Activated CD4-positive, alpha-beta T cell treated with anti-CD3 and anti-CD28 coated beads, Interleukin-2, amount 50 U/mL, for 48 hours (primary cell): Measurements from ENCODE around the gene WDR88.
"Not testable (repeated sequence)": the region's sequence is repeated elsewhere in the genome, so short reads cannot be mapped to it uniquely, and the experiment has no call there.

ENCODE experiments used
- DNase-seq, 2 experiments: peaks; one replicate each; pipeline ENCODE4 v3.0.0-alpha.2; 2020

WDR88 gene

GRCh38 chr19:33199441-33200265 is 67.7 kb downstream of the WDR88 start:
- no peak for DNase-seq

- DNase-seq: no peak
Observed at GRCh38 chr19:33201473-33201872, 69.6 kb downstream of the WDR88 start.

DNA sequence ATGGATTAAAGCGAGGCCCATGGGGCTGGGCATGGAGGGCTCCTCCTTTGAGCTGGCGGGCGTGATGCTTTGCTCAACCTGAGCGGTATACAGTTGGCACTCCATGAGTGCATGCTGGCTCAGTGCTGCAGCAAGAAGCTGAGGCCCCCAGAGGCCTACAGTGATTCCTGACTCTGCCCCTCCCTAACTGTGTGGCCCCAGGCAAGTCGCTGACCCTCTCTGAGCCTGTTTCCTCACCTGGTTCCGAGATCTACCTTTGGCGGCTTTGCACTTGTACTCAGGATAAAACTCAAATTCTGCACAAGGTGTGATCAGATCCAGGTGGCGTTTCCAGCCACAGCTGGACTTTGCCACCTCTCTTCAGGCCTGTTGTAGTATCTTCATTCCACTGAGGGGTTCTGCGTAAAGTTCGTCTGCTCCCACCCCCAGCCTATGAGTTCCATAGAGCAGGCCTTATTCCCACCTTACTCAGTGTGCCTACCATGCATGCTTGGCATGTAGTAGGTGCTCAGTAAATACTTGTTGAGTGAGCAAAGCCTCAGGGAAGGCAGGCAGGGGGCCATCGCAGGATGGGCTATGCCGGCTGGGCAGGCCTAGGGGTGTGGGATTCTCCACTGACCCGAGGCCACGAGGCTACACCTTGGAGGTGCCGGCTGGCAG is 70.1 kb downstream of the WDR88 start:
- no peak for DNase-seq

DNA sequence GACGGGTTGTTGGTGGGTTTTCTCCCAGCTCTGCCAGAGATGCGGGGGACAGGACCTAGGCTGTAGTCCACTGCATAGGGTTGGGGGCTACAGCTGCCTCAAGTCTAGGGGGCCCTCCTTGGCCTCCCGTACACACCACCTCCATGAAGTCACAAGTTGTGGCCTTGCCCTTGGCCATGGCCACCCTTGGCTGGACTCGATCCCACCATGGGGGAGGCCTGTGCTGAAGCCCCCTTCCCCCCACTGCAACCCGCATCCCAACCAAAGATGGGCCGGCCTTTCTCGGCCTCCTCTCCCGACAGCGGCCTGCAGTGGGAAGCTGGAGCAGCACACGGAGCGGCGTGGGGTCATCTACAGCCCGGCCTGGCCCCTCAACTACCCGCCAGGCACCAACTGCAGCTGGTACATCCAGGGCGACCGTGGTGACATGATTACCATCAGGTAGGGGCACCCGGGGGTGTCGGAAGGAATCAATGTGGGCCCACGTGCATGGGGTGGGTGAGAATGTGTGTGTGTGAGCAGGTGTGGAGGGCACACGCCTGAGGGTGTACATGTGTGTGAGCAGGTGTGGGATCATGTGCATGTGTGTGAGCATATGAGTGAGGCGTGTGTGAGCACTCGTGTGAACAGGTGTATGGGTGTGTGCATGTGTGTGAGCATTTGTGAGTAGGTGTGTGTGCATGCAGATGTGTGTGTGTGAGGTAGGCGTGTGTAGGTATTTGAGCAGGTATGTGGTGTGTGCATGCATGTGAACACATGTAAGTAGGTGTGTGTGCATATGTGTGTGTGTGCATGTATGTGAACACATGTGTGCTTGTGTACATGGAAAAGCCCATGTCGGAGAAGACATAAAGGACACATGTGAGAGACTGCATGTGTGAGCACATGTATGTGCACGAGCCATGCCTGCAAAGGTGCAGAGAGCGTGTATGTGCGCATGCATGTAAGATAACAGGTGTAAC is 70.9 kb downstream of the WDR88 start:
- no peak for DNase-seq

GRCh38 chr19:33203529-33203928 is 71.6 kb downstream of the WDR88 start:
- no peak for DNase-seq

DNA sequence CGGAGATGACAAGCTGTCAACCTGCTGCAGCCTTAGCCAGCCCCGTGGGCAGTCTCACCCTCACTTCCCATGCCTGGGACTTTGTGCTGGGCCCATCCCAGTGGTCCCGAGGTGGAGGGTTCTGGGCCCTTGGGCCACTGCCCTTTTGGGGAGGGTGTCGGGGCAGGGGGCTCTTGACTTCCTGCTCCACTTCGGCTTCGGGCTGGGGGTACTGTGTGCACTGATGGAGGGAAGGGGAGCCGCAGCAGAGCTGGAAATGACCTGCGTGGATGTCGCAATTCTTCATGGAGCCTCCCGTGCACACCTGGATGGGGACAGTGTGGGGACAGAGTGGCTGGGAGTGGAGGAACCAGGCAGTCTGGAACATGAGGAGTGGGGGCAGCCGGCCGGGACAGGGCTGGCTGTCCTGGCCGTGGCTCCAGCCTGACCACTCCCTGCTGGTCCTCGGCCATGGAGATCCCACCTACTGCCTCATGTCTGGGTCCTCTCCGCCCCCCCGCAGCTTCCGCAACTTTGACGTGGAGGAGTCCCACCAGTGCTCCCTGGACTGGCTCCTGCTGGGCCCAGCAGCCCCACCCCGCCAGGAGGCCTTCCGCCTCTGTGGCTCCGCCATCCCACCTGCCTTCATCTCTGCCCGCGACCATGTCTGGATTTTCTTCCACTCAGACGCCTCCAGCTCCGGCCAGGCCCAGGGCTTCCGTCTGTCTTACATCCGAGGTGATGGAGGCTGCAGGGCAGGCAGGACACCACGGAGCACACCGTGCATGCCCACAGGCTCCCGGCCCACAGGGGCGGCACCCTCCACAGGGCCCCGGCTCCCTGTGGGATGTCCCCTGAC is 72.4 kb downstream of the WDR88 start:
- DNase-seq: no peak

DNA sequence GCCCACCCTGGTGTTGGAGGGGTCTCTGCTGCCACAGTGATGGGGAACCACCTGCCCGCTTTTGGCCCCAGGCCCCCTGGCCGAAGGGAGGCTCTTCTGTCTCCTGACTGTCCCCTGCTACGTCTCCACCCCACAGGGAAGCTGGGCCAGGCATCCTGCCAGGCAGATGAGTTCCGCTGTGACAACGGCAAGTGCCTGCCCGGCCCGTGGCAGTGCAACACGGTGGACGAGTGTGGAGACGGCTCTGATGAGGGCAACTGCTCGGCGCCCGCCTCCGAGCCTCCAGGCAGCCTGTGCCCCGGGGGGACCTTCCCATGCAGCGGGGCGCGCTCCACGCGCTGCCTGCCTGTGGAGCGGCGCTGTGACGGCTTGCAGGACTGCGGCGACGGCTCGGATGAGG is 73.2 kb downstream of the WDR88 start:
- no peak for DNase-seq

GRCh38 chr19:33205531-33206260 is 73.8 kb downstream of the WDR88 start:
- DNase-seq: no peak

GRCh38 chr19:33206261-33207039 is 74.5 kb downstream of the WDR88 start:
- DNase-seq: no peak

- no peak for DNase-seq
Observed at GRCh38 chr19:33207040-33207620, 75.2 kb downstream of the WDR88 start.

- no peak for DNase-seq
Observed at GRCh38 chr19:33207903-33208302, 76.0 kb downstream of the WDR88 start.

GRCh38 chr19:33208371-33208895 is 76.5 kb downstream of the WDR88 start:
- DNase-seq: no peak

DNA sequence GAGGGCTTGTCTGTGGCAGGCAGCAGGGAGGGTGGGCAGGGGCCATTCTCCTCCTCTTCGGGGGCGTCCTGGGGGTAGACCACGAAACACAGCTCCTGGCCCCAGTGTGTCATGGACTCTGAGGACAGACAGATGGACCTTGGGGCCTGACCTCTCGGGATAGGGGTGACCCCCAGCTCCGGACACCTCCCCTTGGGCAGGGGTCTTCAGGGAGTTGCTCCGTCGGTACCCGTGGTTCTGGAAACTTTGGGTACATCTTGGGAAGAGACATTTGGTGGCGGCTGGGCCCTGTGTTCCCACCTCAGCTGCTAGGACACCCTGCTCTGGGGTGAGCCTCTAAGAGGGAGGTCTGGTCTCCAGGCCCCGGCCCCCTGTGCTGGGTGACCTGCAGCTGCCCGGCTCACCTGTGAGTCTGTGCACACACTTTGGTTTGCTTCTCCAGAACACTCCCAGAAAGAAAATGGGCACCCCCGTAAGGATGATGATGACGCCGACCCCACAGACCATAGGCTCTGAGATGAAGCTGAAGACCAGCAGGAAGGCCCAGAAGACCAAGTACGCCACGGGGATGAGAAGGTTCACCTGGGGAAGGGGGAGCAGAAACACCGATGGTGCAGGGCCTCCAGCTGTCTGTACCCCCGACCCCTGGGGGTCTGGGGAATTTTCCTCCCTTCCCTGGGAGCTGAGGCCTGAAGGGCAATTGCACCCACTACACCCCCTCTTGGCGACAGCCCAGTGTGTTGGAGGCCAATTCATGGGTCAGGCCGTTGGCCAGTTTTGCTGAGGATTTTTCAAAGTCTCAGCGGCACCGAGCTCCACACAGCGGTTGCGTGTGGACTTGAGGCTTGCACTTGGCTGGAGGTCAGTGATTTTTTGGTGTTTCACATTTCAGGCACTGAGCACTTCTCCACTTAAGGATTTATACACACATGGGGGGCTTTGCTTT is 77.3 kb downstream of the WDR88 start:
- no peak for DNase-seq

- not testable (repeated sequence) for DNase-seq
Observed at GRCh38 chr19:33209850-33210230, 77.9 kb downstream of the WDR88 start.

- no peak for DNase-seq
Observed at GRCh38 chr19:33210266-33210940, 78.5 kb downstream of the WDR88 start.

DNA sequence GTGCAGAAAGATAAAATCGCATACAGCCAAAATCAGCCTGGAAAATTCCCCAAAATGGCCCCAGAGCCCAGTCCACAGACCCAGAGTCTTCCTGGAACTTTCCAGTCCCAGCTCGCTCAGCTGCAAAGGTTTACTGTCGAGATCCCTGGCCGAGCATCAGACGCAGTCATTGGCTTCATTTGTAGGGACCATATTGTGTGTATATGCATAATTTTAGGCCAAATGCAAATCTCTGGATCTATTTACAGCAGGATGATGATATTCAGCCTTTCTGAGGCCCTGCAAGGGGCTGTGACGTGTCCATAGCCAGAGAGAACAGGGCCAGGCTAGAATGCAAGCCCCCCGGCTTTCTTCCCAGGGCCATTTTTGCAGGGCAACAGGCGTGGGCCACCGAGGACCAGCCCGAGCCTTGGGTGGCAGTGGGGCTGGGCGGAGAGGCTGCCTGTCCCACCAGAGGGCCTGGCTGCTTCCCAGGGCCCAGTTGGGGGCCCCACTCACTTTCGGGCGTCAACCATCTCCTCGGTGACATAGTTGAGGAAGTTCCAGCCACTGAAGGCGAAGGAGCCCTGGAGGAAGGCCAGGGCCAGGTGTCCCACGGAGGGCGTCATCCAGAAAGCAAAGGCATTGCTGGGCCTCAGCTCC is 80.0 kb downstream of the WDR88 start:
- DNase-seq: no peak

GRCh38 chr19:33212436-33213172 is 80.7 kb downstream of the WDR88 start:
- DNase-seq: no peak
